MM.1S (cell line): ENCODE measurements around the gene APOBEC4.
A peak's percentile ranks its signal among the peaks of the same experiment; 100 is the strongest.
"Not testable (repeated sequence)": the region's sequence is repeated elsewhere in the genome, so short reads cannot be mapped to it uniquely, and the experiment has no call there.

ENCODE experiments used
- DNase-seq: peaks from one replicate; pipeline ENCODE4 v3.0.0-alpha.2; 2015
- H2AFZ ChIP-seq: fragments of 300-600 bp; sonication (generic); 2 replicates; pipeline ENCODE4 v1.6.0; 2016; ENCODE audit warnings: antibody characterized with exemption, low read length
- H3F3A ChIP-seq: fragments of 300-600 bp; sonication (generic); 2 replicates; pipeline ENCODE4 v1.6.1; 2016; ENCODE audit warnings: mild to moderate bottlenecking, antibody characterized with exemption, low read length, moderate library complexity, mixed read lengths; ENCODE audit not compliant: insufficient read depth
- H3K27ac ChIP-seq: fragments of 300-600 bp; sonication (generic); 2 replicates; pipeline ENCODE4 v1.5.1; 2016; ENCODE audit warnings: mild to moderate bottlenecking, low read length
- H3K27me3 ChIP-seq: fragments of 300-600 bp; sonication (generic); replicated peaks from 2 replicates; pipeline ENCODE4 v1.6.0; 2016; ENCODE audit warnings: low read length; ENCODE audit not compliant: insufficient read depth
- H3K36me3 ChIP-seq: fragments of 300-600 bp; sonication (generic); replicated peaks from 2 replicates; pipeline ENCODE4 v1.6.1; 2016; ENCODE audit warnings: mild to moderate bottlenecking, low read length, mixed read lengths; ENCODE audit not compliant: insufficient read depth
- H3K4me1 ChIP-seq: fragments of 300-600 bp; sonication (generic); 2 replicates; pipeline ENCODE4 v1.6.1; 2016; ENCODE audit warnings: low read length, mixed read lengths
- H3K4me2 ChIP-seq: fragments of 300-600 bp; sonication (generic); 2 replicates; pipeline ENCODE4 v1.6.0; 2016; ENCODE audit warnings: low read depth, low read length
- H3K4me3 ChIP-seq: fragments of 300-600 bp; sonication (generic); 2 replicates; pipeline ENCODE4 v1.5.1; 2016; ENCODE audit warnings: low read length, mixed read lengths
- H3K79me2 ChIP-seq: fragments of 300-600 bp; sonication (generic); 2 replicates; pipeline ENCODE4 v1.6.1; 2016; ENCODE audit warnings: mixed run types, low read length, mixed read lengths
- H3K9ac ChIP-seq: fragments of 300-600 bp; sonication (generic); 2 replicates; pipeline ENCODE4 v1.6.1; 2016; ENCODE audit warnings: low read length, mixed read lengths
- H3K9me2 ChIP-seq: fragments of 300-600 bp; sonication (generic); replicated peaks from 2 replicates; pipeline ENCODE4 v1.6.1; 2016; ENCODE audit warnings: mild to moderate bottlenecking, low read length, mixed read lengths; ENCODE audit not compliant: insufficient read depth
- H3K9me3 ChIP-seq: fragments of 300-600 bp; sonication (generic); replicated peaks from 2 replicates; pipeline ENCODE4 v1.6.1; 2016; ENCODE audit warnings: mild to moderate bottlenecking, low read length, mixed read lengths; ENCODE audit not compliant: insufficient read depth
- H4K20me1 ChIP-seq: fragments of 300-600 bp; sonication (generic); 2 replicates; pipeline ENCODE4 v1.6.1; 2016; ENCODE audit warnings: mild to moderate bottlenecking, low read length, moderate library complexity, mixed read lengths; ENCODE audit not compliant: insufficient read depth
- EZH2 ChIP-seq: fragments of 300-600 bp; sonication (generic); optimal IDR thresholded peaks from 2 replicates; pipeline ENCODE3; 2017; ENCODE audit warnings: low read depth, mild to moderate bottlenecking, antibody characterized with exemption, low read length, mixed read lengths
- EZH2phosphoT487 ChIP-seq: fragments of 300-600 bp; sonication (generic); IDR thresholded peaks from 2 replicates; pipeline ENCODE4 v1.6.1; 2018; ENCODE audit warnings: antibody characterized with exemption, low read length
- TF ChIP-seq, protein P1 (sequence below): fragments of 300-600 bp; sonication (generic); IDR thresholded peaks from 2 replicates; pipeline ENCODE4 v1.5.1; 2016; ENCODE audit warnings: antibody characterized with exemption, low read length, mixed read lengths

Gene APOBEC4

DNA sequence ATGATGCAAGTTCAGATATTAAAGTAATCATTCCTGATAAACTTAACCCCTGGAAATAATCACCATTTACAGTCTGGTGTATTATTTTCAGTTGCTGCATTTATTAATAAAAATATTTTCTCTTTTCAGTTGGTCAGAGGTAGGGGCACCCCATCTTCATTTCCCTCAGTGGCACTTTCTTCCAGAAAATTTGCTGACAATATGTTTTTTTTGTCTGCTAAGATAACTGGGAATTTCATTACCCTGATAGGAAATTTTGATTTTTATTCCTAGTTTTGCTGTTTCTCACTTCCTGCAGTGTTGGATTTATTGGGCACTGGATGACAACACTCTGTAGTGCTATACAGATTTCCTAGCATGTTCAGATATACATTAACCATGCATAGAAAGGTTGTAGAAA lies 33.1 kb upstream of the APOBEC4 start:
- H3K4me1 ChIP-seq, result peaks cover 11% of the 10 kb centered on the region
- H3K79me2 ChIP-seq, result no peaks in the 10 kb centered on the region
- H3K9ac ChIP-seq, result no peak overlapping the region
- no peak overlapping the region for H3K4me2 ChIP-seq
- H3K27ac ChIP-seq, result no peak overlapping the region
- H3K27me3 ChIP-seq, result no peaks in the 10 kb centered on the region
- TF ChIP-seq, protein P1, sequence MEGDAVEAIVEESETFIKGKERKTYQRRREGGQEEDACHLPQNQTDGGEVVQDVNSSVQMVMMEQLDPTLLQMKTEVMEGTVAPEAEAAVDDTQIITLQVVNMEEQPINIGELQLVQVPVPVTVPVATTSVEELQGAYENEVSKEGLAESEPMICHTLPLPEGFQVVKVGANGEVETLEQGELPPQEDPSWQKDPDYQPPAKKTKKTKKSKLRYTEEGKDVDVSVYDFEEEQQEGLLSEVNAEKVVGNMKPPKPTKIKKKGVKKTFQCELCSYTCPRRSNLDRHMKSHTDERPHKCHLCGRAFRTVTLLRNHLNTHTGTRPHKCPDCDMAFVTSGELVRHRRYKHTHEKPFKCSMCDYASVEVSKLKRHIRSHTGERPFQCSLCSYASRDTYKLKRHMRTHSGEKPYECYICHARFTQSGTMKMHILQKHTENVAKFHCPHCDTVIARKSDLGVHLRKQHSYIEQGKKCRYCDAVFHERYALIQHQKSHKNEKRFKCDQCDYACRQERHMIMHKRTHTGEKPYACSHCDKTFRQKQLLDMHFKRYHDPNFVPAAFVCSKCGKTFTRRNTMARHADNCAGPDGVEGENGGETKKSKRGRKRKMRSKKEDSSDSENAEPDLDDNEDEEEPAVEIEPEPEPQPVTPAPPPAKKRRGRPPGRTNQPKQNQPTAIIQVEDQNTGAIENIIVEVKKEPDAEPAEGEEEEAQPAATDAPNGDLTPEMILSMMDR, result no peak
- TF ChIP-seq EZH2 (no peak), EZH2phosphoT487 (no peak)
- no peaks in the 10 kb centered on the region for H3K9me3 ChIP-seq
- no peaks in the 10 kb centered on the region for H3K9me2 ChIP-seq
- H3K4me3 ChIP-seq, result no peak overlapping the region
- no peak overlapping the region for H2AFZ ChIP-seq
- no peaks in the 10 kb centered on the region for H3F3A ChIP-seq
- no peaks in the 10 kb centered on the region for H3K36me3 ChIP-seq
- no peak for DNase-seq
- H4K20me1 ChIP-seq, result no peaks in the 10 kb centered on the region

DNA sequence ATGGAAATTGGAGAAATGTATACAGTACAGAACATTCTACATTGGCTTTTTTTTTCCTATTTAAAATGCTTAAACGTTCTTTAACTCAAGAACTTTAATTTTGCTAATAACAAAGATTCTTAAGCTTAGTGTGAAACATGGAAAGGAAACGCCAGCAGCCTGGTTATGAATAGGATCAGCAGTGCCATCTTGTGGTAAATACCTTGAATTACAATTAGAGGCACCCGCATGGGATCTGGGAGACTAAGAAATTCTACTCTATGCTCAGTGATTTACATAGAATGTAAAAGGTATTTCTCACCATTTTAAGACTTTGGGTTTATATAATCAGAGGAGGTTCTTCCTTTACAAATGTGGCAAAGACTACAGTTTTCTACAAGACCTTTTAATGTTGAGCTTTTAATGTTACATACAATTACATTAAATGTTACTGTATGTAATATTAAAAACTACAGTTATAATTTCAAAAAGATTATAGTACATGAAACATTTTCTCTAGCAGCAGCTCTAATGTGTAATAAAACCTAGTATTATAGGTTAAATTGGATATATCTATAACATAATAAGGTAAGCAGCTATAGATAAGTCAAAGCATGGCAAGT lies 32.1 kb upstream of the APOBEC4 start:
- Histone ChIP-seq H2AFZ (no peak overlapping the region), H3K27ac (no peak overlapping the region), H3K36me3 (no peaks in the 10 kb centered on the region), H3K27me3 (no peaks in the 10 kb centered on the region), H3F3A (no peaks in the 10 kb centered on the region), H3K9me2 (no peaks in the 10 kb centered on the region), H3K9me3 (no peaks in the 10 kb centered on the region), H3K4me2 (no peak overlapping the region), H3K9ac (no peak overlapping the region), H3K79me2 (no peaks in the 10 kb centered on the region), H4K20me1 (no peaks in the 10 kb centered on the region), H3K4me1 (peaks cover 8% of the 10 kb centered on the region), H3K4me3 (no peak overlapping the region)
- TF ChIP-seq, protein P1, result peak; percentile 90
- TF ChIP-seq EZH2phosphoT487, result no peak
- no peak for TF ChIP-seq EZH2
- peak; percentile 82 for DNase-seq

DNA sequence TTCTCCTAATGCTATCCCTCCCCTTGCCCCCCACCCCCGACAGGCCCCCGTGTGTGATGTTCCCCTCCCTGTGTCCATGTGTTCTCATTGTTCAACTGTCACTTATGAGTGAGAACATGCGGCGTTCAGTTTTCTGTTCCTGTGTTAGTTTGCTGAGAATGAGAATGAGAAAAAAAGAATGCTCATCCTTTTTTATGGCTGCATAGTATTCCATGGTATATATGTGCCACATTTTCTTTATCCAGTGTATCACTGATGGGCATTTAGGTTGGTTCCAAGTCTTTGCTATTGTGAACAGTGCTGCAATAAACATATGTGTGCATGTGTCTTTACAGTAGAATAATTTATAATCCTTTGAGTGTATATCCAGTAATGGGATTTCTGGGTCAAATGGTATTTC lies 26.2 kb upstream of the APOBEC4 start:
- not testable (repeated sequence) for H3K36me3 ChIP-seq, H3K4me3 ChIP-seq, H3K9me2 ChIP-seq, H4K20me1 ChIP-seq, H3F3A ChIP-seq, H2AFZ ChIP-seq, H3K27me3 ChIP-seq, DNase-seq, H3K4me2 ChIP-seq, H3K9ac ChIP-seq, H3K79me2 ChIP-seq, H3K27ac ChIP-seq, H3K4me1 ChIP-seq, H3K9me3 ChIP-seq

DNA sequence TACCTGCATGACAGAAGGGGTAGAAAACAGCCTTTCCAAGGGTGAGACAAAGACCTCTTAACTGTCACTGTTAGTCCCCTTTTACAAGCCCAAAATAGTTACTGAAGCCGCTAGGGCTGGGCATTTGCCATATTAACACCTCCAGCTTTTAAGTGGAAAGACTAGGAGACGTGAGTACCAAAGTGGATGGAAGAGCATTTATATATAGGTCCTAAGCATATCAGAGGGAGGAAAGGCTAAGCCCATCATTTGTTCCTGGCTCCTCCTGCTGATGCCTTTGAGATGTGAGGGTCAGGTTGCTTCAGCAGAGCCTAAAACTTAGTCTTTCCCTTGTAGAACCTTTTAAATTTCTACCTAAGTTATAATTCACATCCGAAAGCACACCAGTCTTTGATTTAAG lies 25.7 kb upstream of the APOBEC4 start:
- H3K36me3 ChIP-seq, result no peaks in the 10 kb centered on the region
- no peak overlapping the region for H3K4me3 ChIP-seq
- H4K20me1 ChIP-seq, result no peaks in the 10 kb centered on the region
- no peaks in the 10 kb centered on the region for H3K9me2 ChIP-seq
- H3K4me1 ChIP-seq, result no peaks in the 10 kb centered on the region
- no peak overlapping the region for H3K27ac ChIP-seq
- no peaks in the 10 kb centered on the region for H3F3A ChIP-seq
- no peaks in the 10 kb centered on the region for H3K27me3 ChIP-seq
- no peak for DNase-seq
- no peak overlapping the region for H3K9ac ChIP-seq
- H2AFZ ChIP-seq, result no peak overlapping the region
- TF ChIP-seq EZH2, result no peak
- TF ChIP-seq, protein P1, result no peak
- TF ChIP-seq EZH2phosphoT487, result no peak
- H3K4me2 ChIP-seq, result no peak overlapping the region
- no peaks in the 10 kb centered on the region for H3K9me3 ChIP-seq
- no peaks in the 10 kb centered on the region for H3K79me2 ChIP-seq
